A673 (cell line): Measurements from ENCODE around the gene C2orf92. TPM values are rescaled to one million over a fixed set of nuclear protein-coding genes. Genes with fewer than 3 reads are reported as not detected.
"Not testable (repeated sequence)": the region's sequence is repeated elsewhere in the genome, so short reads cannot be mapped to it uniquely, and the experiment has no call there.

Source experiments
- BruUV-seq: library from RNA; stranded (reverse); fragments of 400-500 nt; replicated peaks from 2 replicates; lab custom pipeline; 2021; lab: Mats Ljungman, UMichigan
- CTCF ChIA-PET: fragments of 300-600 bp; sonication (Branson Sonifier 250); formaldehyde crosslinking; loops from one replicate; lab custom pipeline; 2022; ENCODE audit warnings: antibody characterized with exemption; lab: Charles Lee
- POLR2A ChIA-PET: fragments of 300-600 bp; sonication (Branson Sonifier 250); formaldehyde crosslinking; loops from one replicate; lab custom pipeline; 2022; ENCODE audit warnings: antibody characterized with exemption; ENCODE audit not compliant: low non-redundant PET; lab: Charles Lee
- DNase-seq: peaks from one replicate; pipeline ENCODE4 v3.0.0-alpha.2; 2015; ENCODE audit warnings: low spot score
- H3K27ac ChIP-seq: fragments of 200-600 bp; sonication (generic); 2 replicates; pipeline ENCODE4 v1.5.1; 2016; ENCODE audit warnings: mixed run types, low read depth, mild to moderate bottlenecking, mixed read lengths, antibody characterized with exemption, low read length; ENCODE audit not compliant: poor library complexity, severe bottlenecking
- H3K27me3 ChIP-seq: fragments of 200-600 bp; sonication (generic); replicated peaks from 2 replicates; pipeline ENCODE4 v1.6.1; 2017; ENCODE audit warnings: mixed run types, low read depth, mild to moderate bottlenecking, mixed read lengths, antibody characterized with exemption, low read length; ENCODE audit not compliant: insufficient read depth, poor library complexity
- H3K36me3 ChIP-seq: fragments of 200-600 bp; sonication (generic); 2 replicates; pipeline ENCODE4 v1.6.1; 2016; ENCODE audit warnings: mixed run types, mild to moderate bottlenecking, mixed read lengths, antibody characterized with exemption, low read length; ENCODE audit not compliant: insufficient read depth, poor library complexity, severe bottlenecking
- H3K4me1 ChIP-seq: fragments of 200-600 bp; sonication (generic); 2 replicates; pipeline ENCODE4 v1.6.1; 2017; ENCODE audit warnings: mixed run types, mild to moderate bottlenecking, mixed read lengths, antibody characterized with exemption, low read length; ENCODE audit not compliant: insufficient read depth, poor library complexity, severe bottlenecking
- H3K4me3 ChIP-seq: fragments of 200-600 bp; sonication (generic); 2 replicates; pipeline ENCODE4 v1.5.1; 2016; ENCODE audit warnings: low read depth, mixed run types, mild to moderate bottlenecking, mixed read lengths, low read length; ENCODE audit not compliant: poor library complexity, severe bottlenecking
- H3K9me3 ChIP-seq: fragments of 200-600 bp; sonication (generic); 2 replicates; pipeline ENCODE4 v1.6.1; 2016; ENCODE audit warnings: mixed run types, low read depth, mild to moderate bottlenecking, mixed read lengths, antibody characterized with exemption, low read length; ENCODE audit not compliant: poor library complexity, severe bottlenecking
- CTCF ChIP-seq: fragments of 300-800, 200-600 bp; sonication (generic); conservative IDR thresholded peaks from 2 replicates; pipeline ENCODE4 v1.5.1; 2017; ENCODE audit warnings: low read depth, mild to moderate bottlenecking, antibody characterized with exemption, low read length, moderate library complexity, mixed read lengths
- EZH2 ChIP-seq: fragments of 200-600 bp; sonication (generic); IDR thresholded peaks from 2 replicates; pipeline ENCODE4 v1.6.1; 2017; ENCODE audit warnings: borderline replicate concordance, low read depth, mild to moderate bottlenecking, mixed read lengths, antibody characterized with exemption, low read length; ENCODE audit not compliant: poor library complexity, severe bottlenecking
- intact Hi-C: fragments of 100-400 bp; cut with micrococcal nuclease; formaldehyde crosslinking; loops from one replicate; pipeline ENCODE4 v1.10.0; 2022; ENCODE audit not compliant: unreplicated experiment
- total RNA-seq: library from RNA; stranded (reverse); gene quantifications from 2 replicates; pipeline ENCODE4 v1.2.3, GENCODE V29; 2021

The C2orf92 gene
- total RNA-seq, 1 experiment from 2014 or later = 3.7 TPM

- CTCF ChIA-PET = no interaction called here
- intact Hi-C loops = no loop called here
Observed at GRCh38 chr2:97670471-97670870, 958 bp downstream of the C2orf92 start.

DNA sequence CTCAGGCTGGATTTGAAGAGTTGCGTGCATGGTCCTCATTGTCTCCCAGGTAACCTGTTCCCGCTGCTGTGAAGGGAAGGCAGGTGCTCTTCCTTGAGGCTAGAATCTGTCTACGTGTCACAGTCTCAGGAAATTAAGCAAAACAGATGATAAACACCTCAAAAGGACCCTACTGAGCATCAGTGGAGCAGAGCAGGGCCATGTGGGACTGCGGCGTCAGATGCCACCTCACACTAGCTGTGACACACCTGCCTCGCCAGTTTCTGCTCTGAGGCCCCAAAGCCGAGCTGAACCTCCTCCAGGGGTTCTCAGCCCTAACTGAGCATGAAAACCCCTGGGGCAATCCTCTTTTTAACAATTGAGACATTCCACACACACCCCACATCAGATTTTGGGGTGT is 2.0 kb downstream of the C2orf92 start:
- Histone ChIP-seq H3K27me3 (no peaks in the 10 kb centered on the region), H3K4me3 (no peak overlapping the region), H3K4me1 (no peaks in the 10 kb centered on the region), H3K36me3 (no peaks in the 10 kb centered on the region), H3K27ac (no peak overlapping the region), H3K9me3 (no peaks in the 10 kb centered on the region)
- POLR2A ChIA-PET = no interaction called here
- intact Hi-C loops = no loop called here
- no peak for DNase-seq
- BruUV-seq = no TSS peak
- no peak for TF ChIP-seq EZH2
- no peak for TF ChIP-seq CTCF
- CTCF ChIA-PET = no interaction called here

More at GRCh38 chr2:97670471-97670870, 958 bp downstream of the C2orf92 start:
- H3K27ac ChIP-seq = no peak overlapping the region
- POLR2A ChIA-PET = no interaction called here
- DNase-seq = no peak
- no peaks in the 10 kb centered on the region for H3K36me3 ChIP-seq
- TF ChIP-seq EZH2 (no peak), CTCF (no peak)
- BruUV-seq = no TSS peak
- H3K27me3 ChIP-seq = no peaks in the 10 kb centered on the region
- no peaks in the 10 kb centered on the region for H3K9me3 ChIP-seq
- H3K4me1 ChIP-seq = no peaks in the 10 kb centered on the region
- H3K4me3 ChIP-seq = no peak overlapping the region

GRCh38 chr2:97672606-97673140 is 3.2 kb downstream of the C2orf92 start:
- CTCF ChIA-PET, intact Hi-C loops, H3K36me3 ChIP-seq, H3K4me1 ChIP-seq, DNase-seq, H3K27ac ChIP-seq, H3K9me3 ChIP-seq, BruUV-seq, H3K27me3 ChIP-seq, POLR2A ChIA-PET, H3K4me3 ChIP-seq: not testable (repeated sequence)
